ENCODE data around the gene ZNF654. TPM values are rescaled to one million over a fixed set of nuclear protein-coding genes. Genes with fewer than 3 reads are reported as not detected.

Gene ZNF654
- total and polyA plus RNA-seq, 2 experiments from 2014 or later, result 6.2 to 7.5 TPM

DNA sequence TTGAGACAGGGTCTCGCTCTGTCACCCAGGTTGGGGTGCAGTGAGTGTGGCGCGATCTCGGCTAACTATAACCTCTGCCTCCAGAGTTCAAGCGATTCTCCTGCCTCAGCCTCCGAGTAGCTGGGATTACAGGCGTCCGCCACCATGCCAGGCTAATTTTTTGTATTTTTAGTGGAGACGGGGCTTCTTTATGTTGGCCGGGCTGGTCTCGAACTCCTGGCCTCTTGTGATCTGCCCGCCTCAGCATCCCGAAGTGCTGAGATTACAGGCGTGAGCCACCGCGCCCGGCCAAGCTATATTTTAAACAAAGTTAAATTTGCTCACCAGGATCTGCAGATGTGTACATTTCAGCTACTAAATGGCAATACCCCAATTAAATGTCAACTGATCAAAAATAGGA lies 89.6 kb downstream of the ZNF654 start:
- H3K36me3 Mint-ChIP-seq (ENCODE audit: low read depth), result peaks cover 11% of the 10 kb centered on the region; the same call in 2 of the 3 replicates
- peaks cover 10% of the 10 kb centered on the region for H3K27me3 Mint-ChIP-seq (ENCODE audit: insufficient read depth, low read depth, poor library complexity)
- ATAC-seq (no peak), DNase-seq (ENCODE audit: low spot score) (no peak)
- peak overlapping the region; percentile 99 for H3K27ac Mint-ChIP-seq
- H3K36me3 ChIP-seq (ENCODE audit: insufficient read depth), result peaks cover 8% of the 10 kb centered on the region
- no peaks in the 10 kb centered on the region for H3F3A ChIP-seq (replicated peaks; ENCODE audit: low read depth)
- H3K27me3 ChIP-seq (ENCODE audit: insufficient read depth), result no peaks in the 10 kb centered on the region
- no peaks in the 10 kb centered on the region for H3K9me2 ChIP-seq (ENCODE audit: insufficient read depth)
- no peak for TF ChIP-seq POLR2AphosphoS5 (IDR thresholded peaks at IDR 0.05; ENCODE audit: low read depth)
- TF ChIP-seq ZNF331 (CRISPR knock-in tag; IDR thresholded peaks at IDR 0.05; ENCODE audit: low read depth), result no peak
- TF ChIP-seq ZNF114 (CRISPR knock-in tag; IDR thresholded peaks at IDR 0.05), result no peak
- TF ChIP-seq, protein P1, sequence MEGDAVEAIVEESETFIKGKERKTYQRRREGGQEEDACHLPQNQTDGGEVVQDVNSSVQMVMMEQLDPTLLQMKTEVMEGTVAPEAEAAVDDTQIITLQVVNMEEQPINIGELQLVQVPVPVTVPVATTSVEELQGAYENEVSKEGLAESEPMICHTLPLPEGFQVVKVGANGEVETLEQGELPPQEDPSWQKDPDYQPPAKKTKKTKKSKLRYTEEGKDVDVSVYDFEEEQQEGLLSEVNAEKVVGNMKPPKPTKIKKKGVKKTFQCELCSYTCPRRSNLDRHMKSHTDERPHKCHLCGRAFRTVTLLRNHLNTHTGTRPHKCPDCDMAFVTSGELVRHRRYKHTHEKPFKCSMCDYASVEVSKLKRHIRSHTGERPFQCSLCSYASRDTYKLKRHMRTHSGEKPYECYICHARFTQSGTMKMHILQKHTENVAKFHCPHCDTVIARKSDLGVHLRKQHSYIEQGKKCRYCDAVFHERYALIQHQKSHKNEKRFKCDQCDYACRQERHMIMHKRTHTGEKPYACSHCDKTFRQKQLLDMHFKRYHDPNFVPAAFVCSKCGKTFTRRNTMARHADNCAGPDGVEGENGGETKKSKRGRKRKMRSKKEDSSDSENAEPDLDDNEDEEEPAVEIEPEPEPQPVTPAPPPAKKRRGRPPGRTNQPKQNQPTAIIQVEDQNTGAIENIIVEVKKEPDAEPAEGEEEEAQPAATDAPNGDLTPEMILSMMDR (conservative IDR thresholded peaks at IDR 0.05; ENCODE audit: low read depth in 2 of 2), result no peak
- no peak for TF ChIP-seq EZH2 (IDR thresholded peaks at IDR 0.05; ENCODE audit: low read depth, unreplicated experiment)
- TF ChIP-seq EZH2phosphoT487 (IDR thresholded peaks at IDR 0.05; ENCODE audit: unreplicated experiment), result no peak
- TF ChIP-seq, protein P2, sequence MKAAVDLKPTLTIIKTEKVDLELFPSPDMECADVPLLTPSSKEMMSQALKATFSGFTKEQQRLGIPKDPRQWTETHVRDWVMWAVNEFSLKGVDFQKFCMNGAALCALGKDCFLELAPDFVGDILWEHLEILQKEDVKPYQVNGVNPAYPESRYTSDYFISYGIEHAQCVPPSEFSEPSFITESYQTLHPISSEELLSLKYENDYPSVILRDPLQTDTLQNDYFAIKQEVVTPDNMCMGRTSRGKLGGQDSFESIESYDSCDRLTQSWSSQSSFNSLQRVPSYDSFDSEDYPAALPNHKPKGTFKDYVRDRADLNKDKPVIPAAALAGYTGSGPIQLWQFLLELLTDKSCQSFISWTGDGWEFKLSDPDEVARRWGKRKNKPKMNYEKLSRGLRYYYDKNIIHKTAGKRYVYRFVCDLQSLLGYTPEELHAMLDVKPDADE (IDR thresholded peaks at IDR 0.05), result no peak
- TF ChIP-seq, protein P3, sequence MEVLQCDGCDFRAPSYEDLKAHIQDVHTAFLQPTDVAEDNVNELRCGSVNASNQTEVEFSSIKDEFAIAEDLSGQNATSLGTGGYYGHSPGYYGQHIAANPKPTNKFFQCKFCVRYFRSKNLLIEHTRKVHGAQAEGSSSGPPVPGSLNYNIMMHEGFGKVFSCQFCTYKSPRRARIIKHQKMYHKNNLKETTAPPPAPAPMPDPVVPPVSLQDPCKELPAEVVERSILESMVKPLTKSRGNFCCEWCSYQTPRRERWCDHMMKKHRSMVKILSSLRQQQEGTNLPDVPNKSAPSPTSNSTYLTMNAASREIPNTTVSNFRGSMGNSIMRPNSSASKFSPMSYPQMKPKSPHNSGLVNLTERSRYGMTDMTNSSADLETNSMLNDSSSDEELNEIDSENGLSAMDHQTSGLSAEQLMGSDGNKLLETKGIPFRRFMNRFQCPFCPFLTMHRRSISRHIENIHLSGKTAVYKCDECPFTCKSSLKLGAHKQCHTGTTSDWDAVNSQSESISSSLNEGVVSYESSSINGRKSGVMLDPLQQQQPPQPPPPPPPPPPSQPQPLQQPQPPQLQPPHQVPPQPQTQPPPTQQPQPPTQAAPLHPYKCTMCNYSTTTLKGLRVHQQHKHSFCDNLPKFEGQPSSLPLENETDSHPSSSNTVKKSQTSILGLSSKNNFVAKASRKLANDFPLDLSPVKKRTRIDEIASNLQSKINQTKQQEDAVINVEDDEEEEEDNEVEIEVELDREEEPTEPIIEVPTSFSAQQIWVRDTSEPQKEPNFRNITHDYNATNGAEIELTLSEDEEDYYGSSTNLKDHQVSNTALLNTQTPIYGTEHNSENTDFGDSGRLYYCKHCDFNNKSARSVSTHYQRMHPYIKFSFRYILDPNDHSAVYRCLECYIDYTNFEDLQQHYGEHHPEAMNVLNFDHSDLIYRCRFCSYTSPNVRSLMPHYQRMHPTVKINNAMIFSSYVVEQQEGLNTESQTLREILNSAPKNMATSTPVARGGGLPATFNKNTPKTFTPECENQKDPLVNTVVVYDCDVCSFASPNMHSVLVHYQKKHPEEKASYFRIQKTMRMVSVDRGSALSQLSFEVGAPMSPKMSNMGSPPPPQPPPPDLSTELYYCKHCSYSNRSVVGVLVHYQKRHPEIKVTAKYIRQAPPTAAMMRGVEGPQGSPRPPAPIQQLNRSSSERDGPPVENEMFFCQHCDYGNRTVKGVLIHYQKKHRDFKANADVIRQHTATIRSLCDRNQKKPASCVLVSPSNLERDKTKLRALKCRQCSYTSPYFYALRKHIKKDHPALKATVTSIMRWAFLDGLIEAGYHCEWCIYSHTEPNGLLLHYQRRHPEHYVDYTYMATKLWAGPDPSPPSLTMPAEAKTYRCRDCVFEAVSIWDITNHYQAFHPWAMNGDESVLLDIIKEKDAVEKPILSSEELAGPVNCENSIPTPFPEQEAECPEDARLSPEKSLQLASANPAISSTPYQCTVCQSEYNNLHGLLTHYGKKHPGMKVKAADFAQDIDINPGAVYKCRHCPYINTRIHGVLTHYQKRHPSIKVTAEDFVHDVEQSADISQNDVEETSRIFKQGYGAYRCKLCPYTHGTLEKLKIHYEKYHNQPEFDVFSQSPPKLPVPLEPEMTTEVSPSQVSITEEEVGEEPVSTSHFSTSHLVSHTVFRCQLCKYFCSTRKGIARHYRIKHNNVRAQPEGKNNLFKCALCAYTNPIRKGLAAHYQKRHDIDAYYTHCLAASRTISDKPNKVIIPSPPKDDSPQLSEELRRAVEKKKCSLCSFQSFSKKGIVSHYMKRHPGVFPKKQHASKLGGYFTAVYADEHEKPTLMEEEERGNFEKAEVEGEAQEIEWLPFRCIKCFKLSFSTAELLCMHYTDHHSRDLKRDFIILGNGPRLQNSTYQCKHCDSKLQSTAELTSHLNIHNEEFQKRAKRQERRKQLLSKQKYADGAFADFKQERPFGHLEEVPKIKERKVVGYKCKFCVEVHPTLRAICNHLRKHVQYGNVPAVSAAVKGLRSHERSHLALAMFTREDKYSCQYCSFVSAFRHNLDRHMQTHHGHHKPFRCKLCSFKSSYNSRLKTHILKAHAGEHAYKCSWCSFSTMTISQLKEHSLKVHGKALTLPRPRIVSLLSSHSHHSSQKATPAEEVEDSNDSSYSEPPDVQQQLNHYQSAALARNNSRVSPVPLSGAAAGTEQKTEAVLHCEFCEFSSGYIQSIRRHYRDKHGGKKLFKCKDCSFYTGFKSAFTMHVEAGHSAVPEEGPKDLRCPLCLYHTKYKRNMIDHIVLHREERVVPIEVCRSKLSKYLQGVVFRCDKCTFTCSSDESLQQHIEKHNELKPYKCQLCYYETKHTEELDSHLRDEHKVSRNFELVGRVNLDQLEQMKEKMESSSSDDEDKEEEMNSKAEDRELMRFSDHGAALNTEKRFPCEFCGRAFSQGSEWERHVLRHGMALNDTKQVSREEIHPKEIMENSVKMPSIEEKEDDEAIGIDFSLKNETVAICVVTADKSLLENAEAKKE (CRISPR knock-in tag; IDR thresholded peaks at IDR 0.05), result no peak
- TF ChIP-seq JUNB (IDR thresholded peaks at IDR 0.05; ENCODE audit: unreplicated experiment), result no peak
- TF ChIP-seq STAT1 (IDR thresholded peaks at IDR 0.05; ENCODE audit: unreplicated experiment), result no peak
- TF ChIP-seq CREB1 (CRISPR knock-in tag; IDR thresholded peaks at IDR 0.05; ENCODE audit: low read depth), result no peak
- TF ChIP-seq, protein P4, sequence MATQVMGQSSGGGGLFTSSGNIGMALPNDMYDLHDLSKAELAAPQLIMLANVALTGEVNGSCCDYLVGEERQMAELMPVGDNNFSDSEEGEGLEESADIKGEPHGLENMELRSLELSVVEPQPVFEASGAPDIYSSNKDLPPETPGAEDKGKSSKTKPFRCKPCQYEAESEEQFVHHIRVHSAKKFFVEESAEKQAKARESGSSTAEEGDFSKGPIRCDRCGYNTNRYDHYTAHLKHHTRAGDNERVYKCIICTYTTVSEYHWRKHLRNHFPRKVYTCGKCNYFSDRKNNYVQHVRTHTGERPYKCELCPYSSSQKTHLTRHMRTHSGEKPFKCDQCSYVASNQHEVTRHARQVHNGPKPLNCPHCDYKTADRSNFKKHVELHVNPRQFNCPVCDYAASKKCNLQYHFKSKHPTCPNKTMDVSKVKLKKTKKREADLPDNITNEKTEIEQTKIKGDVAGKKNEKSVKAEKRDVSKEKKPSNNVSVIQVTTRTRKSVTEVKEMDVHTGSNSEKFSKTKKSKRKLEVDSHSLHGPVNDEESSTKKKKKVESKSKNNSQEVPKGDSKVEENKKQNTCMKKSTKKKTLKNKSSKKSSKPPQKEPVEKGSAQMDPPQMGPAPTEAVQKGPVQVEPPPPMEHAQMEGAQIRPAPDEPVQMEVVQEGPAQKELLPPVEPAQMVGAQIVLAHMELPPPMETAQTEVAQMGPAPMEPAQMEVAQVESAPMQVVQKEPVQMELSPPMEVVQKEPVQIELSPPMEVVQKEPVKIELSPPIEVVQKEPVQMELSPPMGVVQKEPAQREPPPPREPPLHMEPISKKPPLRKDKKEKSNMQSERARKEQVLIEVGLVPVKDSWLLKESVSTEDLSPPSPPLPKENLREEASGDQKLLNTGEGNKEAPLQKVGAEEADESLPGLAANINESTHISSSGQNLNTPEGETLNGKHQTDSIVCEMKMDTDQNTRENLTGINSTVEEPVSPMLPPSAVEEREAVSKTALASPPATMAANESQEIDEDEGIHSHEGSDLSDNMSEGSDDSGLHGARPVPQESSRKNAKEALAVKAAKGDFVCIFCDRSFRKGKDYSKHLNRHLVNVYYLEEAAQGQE (IDR thresholded peaks at IDR 0.05; ENCODE audit: unreplicated experiment), result no peak
- no peak for TF ChIP-seq NANOG (IDR thresholded peaks at IDR 0.05; ENCODE audit: borderline replicate concordance)
- peak overlapping the region; percentile 98 for H3K4me3 Mint-ChIP-seq
- H3K4me1 Mint-ChIP-seq, result peaks cover 18% of the 10 kb centered on the region
- H3K4me3 ChIP-seq, result peak overlapping the region; percentile 94
- no peaks in the 10 kb centered on the region for H3K9me3 Mint-ChIP-seq
- H4K20me1 ChIP-seq (replicated peaks; ENCODE audit: insufficient read depth), result no peaks in the 10 kb centered on the region; the same call in 1 of the 2 replicates
- peak overlapping the region; percentile 99 for H3K27ac ChIP-seq (ENCODE audit: low read depth)
- peak overlapping the region; percentile 98 for H2AFZ ChIP-seq
- H3K4me1 ChIP-seq (ENCODE audit: insufficient read depth), result peaks cover 11% of the 10 kb centered on the region; the same call in 1 of the 2 replicates
- H3K4me2 ChIP-seq, result peak overlapping the region; percentile 88
- peaks cover 70% of the 10 kb centered on the region for H3K79me2 ChIP-seq (replicated peaks; ENCODE audit: insufficient read depth)
